Immature natural killer cell (primary cell): ENCODE measurements around the gene IMMP2L. TPM values are rescaled to one million over a fixed set of nuclear protein-coding genes. Genes with fewer than 3 reads are reported as not detected.

ENCODE experiments used
- DNase-seq, 3 donors: peaks; one replicate each; pipeline ENCODE4 v3.0.0; 2022; ENCODE audit warnings: mixed read lengths in 1 of 3
- H3K27ac Mint-ChIP-seq, 6 donors: one replicate each; pipeline ENCODE4 v1.8.0; 2020; ENCODE audit warnings: mixed read lengths in 6 of 6, mild to moderate bottlenecking in 5 of 6, inconsistent platforms in 4 of 6, moderate library complexity in 3 of 6
- H3K27me3 Mint-ChIP-seq, 3 donors: one replicate each; pipeline ENCODE4 v1.8.0; 2020 to 2021; ENCODE audit warnings: low read depth in 3 of 3, mild to moderate bottlenecking in 3 of 3, mixed read lengths in 3 of 3, moderate library complexity in 3 of 3, inconsistent platforms in 1 of 3
- H3K36me3 Mint-ChIP-seq, 3 donors: one replicate each; pipeline ENCODE4 v1.8.0; 2020; ENCODE audit warnings: mixed read lengths in 3 of 3, inconsistent platforms in 2 of 3, mild to moderate bottlenecking in 2 of 3
- H3K4me1 Mint-ChIP-seq, 2 donors: one replicate each; pipeline ENCODE4 v1.8.0; 2020; ENCODE audit warnings: inconsistent platforms in 2 of 2, mild to moderate bottlenecking in 2 of 2, mixed read lengths in 2 of 2, moderate library complexity in 1 of 2
- H3K4me3 Mint-ChIP-seq, 5 donors: one replicate each; pipeline ENCODE4 v1.8.0; 2020; ENCODE audit warnings: mild to moderate bottlenecking in 5 of 5, mixed read lengths in 5 of 5, inconsistent platforms in 3 of 5, moderate library complexity in 3 of 5
- H3K9me3 Mint-ChIP-seq, 6 donors: one replicate each; pipeline ENCODE4 v1.8.0; 2020; ENCODE audit warnings: mild to moderate bottlenecking in 6 of 6, mixed read lengths in 6 of 6, inconsistent platforms in 4 of 6, moderate library complexity in 3 of 6
- polyA plus RNA-seq, 3 donors: library from polyadenylated mRNA; unstranded; fragments of 300-500 nt; fragmentation: Illumina TruSeq; gene quantifications; one replicate each; pipeline ENCODE4 v1.2.3, GENCODE V29; 2021

The IMMP2L gene
- polyA plus RNA-seq, 3 donors from 2014 or later, result 17.0 to 20.7 TPM; not detected in 1

DNA sequence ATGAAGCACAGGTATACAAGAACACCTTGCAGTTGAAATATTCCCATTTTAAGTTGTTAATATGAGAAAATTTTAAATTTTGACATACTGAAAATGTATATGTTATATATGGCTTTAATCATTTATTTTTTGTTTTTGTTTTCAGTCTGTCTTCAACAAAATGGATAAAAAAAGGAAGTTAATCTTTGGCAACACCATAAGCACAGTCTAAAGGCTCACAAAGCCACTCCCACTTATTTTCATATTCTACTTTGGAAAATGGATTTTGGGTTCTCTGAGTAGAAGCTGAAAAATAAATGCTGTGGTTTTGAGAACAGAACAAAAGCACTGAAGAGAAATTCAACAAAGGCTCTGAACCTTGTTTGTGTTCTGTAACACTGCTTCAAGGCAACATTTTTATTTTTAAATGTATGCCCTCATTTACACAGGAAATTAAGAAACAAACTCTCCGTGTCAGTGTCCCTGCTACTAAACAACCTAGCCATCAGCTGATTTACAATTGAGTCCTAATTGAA lies 552.7 kb downstream of the IMMP2L start:
- Mint-ChIP-seq H3K4me3 (no peak overlapping the region), H3K27ac (no peak overlapping the region), H3K4me1 (peaks cover 7 to 19% of the 10 kb centered on the region in 2 donors), H3K9me3 (peaks cover 0 to 3% (median 0%) of the 10 kb centered on the region in 6 donors), H3K27me3 (no peaks in the 10 kb centered on the region), H3K36me3 (no peaks in the 10 kb centered on the region)
- no peak for DNase-seq

DNA sequence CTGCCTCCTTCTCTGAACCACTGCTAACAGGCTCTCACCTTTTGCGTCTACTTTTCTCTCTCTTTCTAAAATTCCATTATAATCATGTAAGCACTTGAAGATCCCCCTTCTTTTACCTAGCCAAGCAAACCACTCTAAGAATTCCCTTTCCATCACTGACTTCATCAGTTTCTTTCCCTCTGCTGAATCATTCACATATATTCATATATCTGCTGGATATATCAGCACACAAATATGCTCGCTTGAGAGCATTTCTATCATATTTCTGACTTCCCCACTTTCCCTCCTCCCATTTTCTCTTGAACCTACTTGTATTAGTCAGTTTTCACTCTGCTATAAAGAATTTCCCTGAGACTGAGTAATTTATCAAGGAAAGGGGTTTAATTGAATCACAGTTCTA lies 555.6 kb downstream of the IMMP2L start:
- H3K27me3 Mint-ChIP-seq, result no peaks in the 10 kb centered on the region
- H3K4me1 Mint-ChIP-seq, result no peaks in the 10 kb centered on the region
- no peaks in the 10 kb centered on the region for H3K36me3 Mint-ChIP-seq
- H3K27ac Mint-ChIP-seq, result no peak overlapping the region
- H3K4me3 Mint-ChIP-seq, result no peak overlapping the region
- DNase-seq, result no peak
- H3K9me3 Mint-ChIP-seq, result peaks cover 0 to 5% (median 0%) of the 10 kb centered on the region in 6 donors

- Mint-ChIP-seq H3K4me3 (no peak overlapping the region), H3K36me3 (no peaks in the 10 kb centered on the region), H3K9me3 (peaks cover 0 to 5% (median 0%) of the 10 kb centered on the region in 6 donors), H3K27ac (no peak overlapping the region), H3K27me3 (no peaks in the 10 kb centered on the region), H3K4me1 (no peaks in the 10 kb centered on the region)
- no peak for DNase-seq
Observed at GRCh38 chr7:111006040-111006439, 556.3 kb downstream of the IMMP2L start.

DNA sequence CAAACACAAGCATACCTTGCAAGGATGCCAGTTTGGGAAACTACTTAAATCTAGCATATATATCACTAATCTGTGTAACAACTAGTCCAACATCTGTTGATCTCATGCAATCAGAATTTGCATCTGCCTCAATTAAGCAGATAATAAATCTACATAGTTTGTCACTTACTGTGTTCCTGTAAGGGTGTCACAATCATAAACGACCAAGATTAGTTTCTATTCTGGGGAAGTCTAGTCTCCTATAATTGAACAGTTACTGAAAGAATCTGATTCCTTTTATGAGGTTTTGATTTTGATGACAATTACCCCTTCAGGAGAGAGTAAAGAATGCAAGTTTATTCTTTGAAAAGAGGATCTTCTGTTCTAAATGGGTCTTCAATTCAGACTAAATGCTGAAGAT lies 556.8 kb downstream of the IMMP2L start:
- Mint-ChIP-seq H3K4me1 (no peaks in the 10 kb centered on the region), H3K27me3 (no peaks in the 10 kb centered on the region), H3K9me3 (peaks cover 0 to 3% (median 0%) of the 10 kb centered on the region in 6 donors), H3K36me3 (no peaks in the 10 kb centered on the region), H3K4me3 (no peak overlapping the region), H3K27ac (no peak overlapping the region)
- DNase-seq, result no peak

- Mint-ChIP-seq H3K27me3 (no peaks in the 10 kb centered on the region), H3K27ac (no peak overlapping the region), H3K36me3 (peaks cover 0 to 7% (median 0%) of the 10 kb centered on the region in 3 donors), H3K4me1 (no peaks in the 10 kb centered on the region), H3K4me3 (no peak overlapping the region), H3K9me3 (peaks cover 0 to 7% (median 1%) of the 10 kb centered on the region in 6 donors)
- DNase-seq, result no peak
Observed at GRCh38 chr7:111004310-111004901, 557.9 kb downstream of the IMMP2L start.

GRCh38 chr7:111003883-111004282 lies 558.4 kb downstream of the IMMP2L start:
- no peak for DNase-seq
- Mint-ChIP-seq H3K27me3 (no peaks in the 10 kb centered on the region), H3K4me3 (no peak overlapping the region), H3K27ac (no peak overlapping the region), H3K4me1 (no peaks in the 10 kb centered on the region), H3K9me3 (peaks cover 0 to 7% (median 3%) of the 10 kb centered on the region in 6 donors), H3K36me3 (peaks cover 0 to 9% (median 0%) of the 10 kb centered on the region in 3 donors)

DNA sequence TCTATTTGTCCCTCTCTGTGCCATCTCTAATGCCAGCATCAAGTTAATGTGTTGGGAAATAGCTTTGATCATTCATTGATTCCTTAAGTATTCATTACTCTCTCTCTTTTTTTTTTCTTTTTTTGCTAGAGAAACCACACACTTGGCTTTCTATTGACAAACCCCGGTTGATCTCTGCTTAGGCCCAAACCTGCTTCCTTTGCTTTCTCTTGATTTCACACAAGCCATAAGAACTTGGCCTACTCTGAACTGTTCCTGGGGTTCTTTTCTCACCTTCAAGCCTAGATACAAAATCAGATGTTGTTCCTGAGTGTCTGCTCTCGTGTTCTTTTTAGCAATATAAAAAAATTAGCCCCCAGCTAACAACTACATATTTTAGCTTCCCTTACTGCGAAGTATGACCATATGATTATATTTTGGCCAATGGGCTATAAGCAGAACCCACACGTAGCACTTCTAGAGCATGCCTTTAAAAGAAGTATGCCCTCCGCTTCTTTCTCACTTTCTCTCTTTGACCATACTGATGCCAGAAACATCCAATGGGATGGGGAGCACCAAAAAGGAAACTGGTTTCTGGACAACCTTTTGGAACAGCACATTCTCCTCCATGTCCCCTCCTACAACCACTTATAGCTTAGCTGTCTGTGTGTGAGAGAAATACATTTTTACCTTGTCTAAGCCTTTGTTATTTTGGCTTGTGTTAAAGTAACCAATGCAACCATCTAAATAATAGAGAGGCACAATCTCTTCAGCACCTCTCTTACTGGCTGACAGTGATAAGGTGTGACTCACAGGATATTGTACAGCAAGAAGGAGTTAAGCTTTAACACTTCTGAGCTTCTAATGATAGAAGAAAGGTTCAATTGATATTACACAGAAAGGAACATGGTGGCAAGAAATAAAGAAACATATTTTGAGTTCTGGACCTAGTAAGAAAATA lies 568.0 kb downstream of the IMMP2L start:
- Mint-ChIP-seq H3K27me3 (peaks cover 0 to 2% (median 0%) of the 10 kb centered on the region in 3 donors), H3K4me3 (peak overlapping the region in 1 of 5 donors; percentile 3), H3K27ac (no peak overlapping the region), H3K4me1 (peaks cover 6 to 9% of the 10 kb centered on the region in 2 donors), H3K36me3 (peaks cover 0 to under 1% (median 0%) of the 10 kb centered on the region in 3 donors), H3K9me3 (peaks cover 0 to 7% (median 2%) of the 10 kb centered on the region in 6 donors)
- DNase-seq, result no peak

- Mint-ChIP-seq H3K36me3 (no peaks in the 10 kb centered on the region), H3K4me1 (peaks cover 4 to 9% of the 10 kb centered on the region in 2 donors), H3K27ac (no peak overlapping the region), H3K27me3 (peaks cover 0 to 4% (median 0%) of the 10 kb centered on the region in 3 donors), H3K9me3 (peaks cover 0 to 5% (median 2%) of the 10 kb centered on the region in 6 donors), H3K4me3 (no peak overlapping the region)
- DNase-seq, result no peak
Observed at GRCh38 chr7:110988890-110989501, 573.3 kb downstream of the IMMP2L start.

DNA sequence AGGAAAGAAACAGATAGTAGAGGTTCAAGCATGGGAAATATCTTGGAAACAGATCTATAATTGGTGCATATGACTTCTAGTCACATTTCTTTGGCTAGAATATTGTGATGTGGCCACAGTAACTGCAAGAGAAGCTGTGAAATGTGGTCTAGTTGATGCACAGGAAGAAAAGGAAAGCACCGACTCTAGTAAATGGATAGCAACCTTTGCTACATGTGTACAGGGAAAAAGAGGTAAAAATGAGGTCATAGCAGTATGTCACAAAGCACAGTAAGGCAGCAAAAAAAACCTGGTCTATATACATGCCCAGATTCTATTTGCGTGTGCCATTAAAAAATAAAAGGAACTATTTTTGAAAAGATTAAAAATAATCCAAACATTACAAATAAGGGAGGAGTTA lies 573.9 kb downstream of the IMMP2L start:
- peak in 1 of 3 donors; percentile 1 for DNase-seq
- Mint-ChIP-seq H3K9me3 (peaks cover 0 to 5% (median under 1%) of the 10 kb centered on the region in 6 donors), H3K27ac (no peak overlapping the region), H3K4me3 (no peak overlapping the region), H3K36me3 (no peaks in the 10 kb centered on the region), H3K27me3 (peaks cover 0 to 4% (median 0%) of the 10 kb centered on the region in 3 donors), H3K4me1 (peaks cover 1 to 9% of the 10 kb centered on the region in 2 donors)

DNA sequence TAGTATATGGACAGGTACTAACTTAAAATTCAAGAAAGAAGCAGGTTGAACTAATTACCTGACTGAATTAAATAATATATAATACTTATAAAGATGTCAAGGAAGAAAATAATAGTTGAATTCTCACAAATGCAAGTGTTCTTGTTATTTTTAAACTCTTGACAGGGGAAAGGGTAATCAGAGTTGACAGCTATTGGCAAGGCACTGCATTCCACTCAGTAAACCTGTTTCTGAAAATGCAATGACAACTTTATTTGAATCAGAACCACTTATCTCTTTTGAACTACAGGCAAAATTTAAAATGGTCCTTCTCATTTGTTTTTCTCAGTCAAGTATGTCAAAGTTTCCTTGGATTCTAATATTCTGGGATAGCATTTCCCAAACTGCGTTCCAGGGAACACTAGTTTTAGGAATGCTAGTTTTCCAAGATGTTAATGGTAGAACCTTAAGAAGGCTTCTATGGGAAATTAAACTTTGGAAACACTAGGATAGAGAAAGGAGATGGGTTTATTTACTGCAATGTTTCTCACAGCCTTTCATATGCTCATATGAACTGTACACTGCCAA lies 575.1 kb downstream of the IMMP2L start:
- Mint-ChIP-seq H3K9me3 (peaks cover 0 to 7% (median 0%) of the 10 kb centered on the region in 6 donors), H3K27me3 (peaks cover 0 to 6% (median 0%) of the 10 kb centered on the region in 3 donors), H3K36me3 (no peaks in the 10 kb centered on the region)

DNA sequence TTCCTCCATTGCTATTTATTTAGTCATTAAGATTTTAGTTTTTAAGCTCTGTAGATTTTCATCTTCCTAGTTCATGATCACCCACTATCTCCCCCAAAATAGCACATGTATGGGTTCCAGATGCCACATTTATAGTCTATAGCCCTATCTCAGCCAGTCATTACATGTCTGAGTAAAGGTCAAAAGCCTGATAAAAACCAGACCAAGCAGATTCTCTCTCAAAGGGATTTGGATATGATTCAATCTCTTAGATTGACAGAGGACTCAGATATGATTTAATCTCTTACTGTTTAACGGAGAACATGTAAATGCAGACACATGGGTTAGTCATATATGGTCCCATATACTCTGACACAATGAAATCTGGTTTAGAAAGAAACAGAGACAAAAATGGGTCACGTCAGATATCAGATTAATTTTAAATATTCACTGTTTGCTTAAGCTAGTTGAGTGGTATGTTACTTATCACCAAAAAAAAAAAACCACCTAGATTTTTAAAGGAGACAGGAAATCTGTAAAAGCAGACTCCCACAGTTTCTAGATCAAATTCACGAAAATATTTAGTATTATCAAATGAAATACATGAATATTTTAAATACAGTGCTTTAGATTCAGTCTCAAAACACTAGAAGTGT lies 578.4 kb downstream of the IMMP2L start:
- Mint-ChIP-seq H3K27ac (no peak overlapping the region), H3K36me3 (peaks cover 0 to 3% (median 0%) of the 10 kb centered on the region in 3 donors), H3K27me3 (peaks cover 0 to 4% (median 0%) of the 10 kb centered on the region in 3 donors), H3K4me3 (no peak overlapping the region), H3K4me1 (peaks cover 1 to 9% of the 10 kb centered on the region in 2 donors), H3K9me3 (peaks cover 0 to 8% (median 0%) of the 10 kb centered on the region in 6 donors)
- no peak for DNase-seq

More for the DNA sequence above, 575.1 kb downstream of the IMMP2L start:
- Mint-ChIP-seq H3K4me3 (no peak overlapping the region), H3K4me1 (peaks cover 1 to 9% of the 10 kb centered on the region in 2 donors), H3K27ac (no peak overlapping the region)
- no peak for DNase-seq

GRCh38 chr7:110977127-110977737 lies 585.1 kb downstream of the IMMP2L start:
- no peak for DNase-seq
- Mint-ChIP-seq H3K27ac (no peak overlapping the region), H3K9me3 (peaks cover 0 to 5% (median 0%) of the 10 kb centered on the region in 6 donors), H3K4me1 (peaks cover 5 to 12% of the 10 kb centered on the region in 2 donors), H3K27me3 (no peaks in the 10 kb centered on the region), H3K36me3 (peaks cover 0 to 3% (median 0%) of the 10 kb centered on the region in 3 donors), H3K4me3 (peak overlapping the region in 1 of 5 donors; percentile 21)
